ENCODE measurements around the gene AGK. TPM values are rescaled to one million over a fixed set of nuclear protein-coding genes. Genes with fewer than 3 reads are reported as not detected.

The AGK gene
- total RNA-seq, 1 experiment from 2014 or later = 38.2 TPM

GRCh38 chr7:141659501-141659900, 108.3 kb downstream of the AGK start:
- Histone ChIP-seq H3K79me2 (ENCODE audit: low read length) (no peaks in the 10 kb centered on the region), H3K27me3 (ENCODE audit: low read length) (no peaks in the 10 kb centered on the region), H3K9ac (ENCODE audit: low read length) (no peak overlapping the region), H3K4me2 (ENCODE audit: low read length) (no peak overlapping the region), H3K27ac (ENCODE audit: low read length) (no peak overlapping the region), H3K4me1 (ENCODE audit: insufficient read depth, low read length) (peaks cover 19% of the 10 kb centered on the region), H3K4me3 (ENCODE audit: low read length) (no peak overlapping the region), H3F3A (ENCODE audit: low read length, unreplicated experiment) (no peaks in the 10 kb centered on the region), H2AFZ (ENCODE audit: low read length) (no peak overlapping the region), H3K36me3 (ENCODE audit: low read depth, low read length) (peaks cover 11% of the 10 kb centered on the region), H4K20me1 (ENCODE audit: low read length) (no peaks in the 10 kb centered on the region), H3K9me2 (replicated peaks; ENCODE audit: low read length) (no peaks in the 10 kb centered on the region), H3K9me3 (ENCODE audit: low read length) (no peaks in the 10 kb centered on the region)
- CTCF ChIA-PET = no interaction called here
- intact Hi-C loops (cut with micrococcal nuclease) = no loop called here
- TF ChIP-seq CTCF (conservative IDR thresholded peaks at IDR 0.05; ENCODE audit: low read depth, low read length) (no peak), EZH2phosphoT487 (IDR thresholded peaks at IDR 0.05; ENCODE audit: borderline replicate concordance, low read length) (no peak), EZH2 (IDR thresholded peaks at IDR 0.05; ENCODE audit: low read length, unreplicated experiment) (no peak)
- ATAC-seq = no peak
- DNase-seq = no peak
- POLR2A ChIA-PET (ENCODE audit: unreplicated experiment) = no interaction called here
- no TSS peak for BruUV-seq (replicated peaks)

- BruUV-seq (replicated peaks) = no TSS peak
- POLR2A ChIA-PET (ENCODE audit: unreplicated experiment) = no interaction called here
- TF ChIP-seq EZH2 (IDR thresholded peaks at IDR 0.05; ENCODE audit: low read length, unreplicated experiment) (no peak), CTCF (conservative IDR thresholded peaks at IDR 0.05; ENCODE audit: low read depth, low read length) (no peak)
- Histone ChIP-seq H3K27ac (ENCODE audit: low read length) (no peak overlapping the region), H3K36me3 (ENCODE audit: low read depth, low read length) (peaks cover 11% of the 10 kb centered on the region), H3K79me2 (ENCODE audit: low read length) (no peaks in the 10 kb centered on the region), H2AFZ (ENCODE audit: low read length) (no peak overlapping the region), H3K27me3 (ENCODE audit: low read length) (no peaks in the 10 kb centered on the region), H3K9ac (ENCODE audit: low read length) (no peak overlapping the region), H3K9me3 (ENCODE audit: low read length) (no peaks in the 10 kb centered on the region), H3K4me1 (ENCODE audit: insufficient read depth, low read length) (peaks cover 19% of the 10 kb centered on the region), H3K9me2 (replicated peaks; ENCODE audit: low read length) (no peaks in the 10 kb centered on the region), H4K20me1 (ENCODE audit: low read length) (no peaks in the 10 kb centered on the region), H3K4me3 (ENCODE audit: low read length) (no peak overlapping the region), H3F3A (ENCODE audit: low read length, unreplicated experiment) (no peaks in the 10 kb centered on the region), H3K4me2 (ENCODE audit: low read length) (no peak overlapping the region)
- DNase-seq (no peak), ATAC-seq (no peak)
- CTCF ChIA-PET = interaction anchor here (0.5 kb wide), 1 partner anchor 12 kb away, joined by 8 read pairs; no protein-coding TSS in a partner anchor
- intact Hi-C loops (cut with micrococcal nuclease) = no loop called here
Measured at GRCh38 chr7:141660259-141660658, 109.0 kb downstream of the AGK start.

- no peaks in the 10 kb centered on the region for H3K27me3 ChIP-seq (ENCODE audit: low read length)
- POLR2A ChIA-PET (ENCODE audit: unreplicated experiment) = interaction anchor here (0.6 to 0.7 kb wide), 2 partner anchors 15 to 578 kb away, joined by 3 to 7 read pairs; no protein-coding TSS in a partner anchor
- H3F3A ChIP-seq (ENCODE audit: low read length, unreplicated experiment) = no peaks in the 10 kb centered on the region
- H3K4me3 ChIP-seq (ENCODE audit: low read length) = no peak overlapping the region
- peak; percentile 78 for DNase-seq
- intact Hi-C loops (cut with micrococcal nuclease) = no loop called here
- CTCF ChIA-PET = interaction anchor here (0.9 to 1.5 kb wide), 2 partner anchors 9 to 11 kb away, joined by 3 to 7 read pairs; no protein-coding TSS in a partner anchor
- 0 out of 2 replicates have a peak overlapping the region, but pooled peaks have one; percentile 15 for H3K4me2 ChIP-seq (ENCODE audit: low read length)
- H3K79me2 ChIP-seq (ENCODE audit: low read length) = no peaks in the 10 kb centered on the region
- H3K27ac ChIP-seq (ENCODE audit: low read length) = peak overlapping the region; percentile 84
- H4K20me1 ChIP-seq (ENCODE audit: low read length) = no peaks in the 10 kb centered on the region
- H3K36me3 ChIP-seq (ENCODE audit: low read depth, low read length) = peaks cover 8% of the 10 kb centered on the region
- peak overlapping the region; percentile 37 for H3K9ac ChIP-seq (ENCODE audit: low read length)
- peaks cover 19% of the 10 kb centered on the region for H3K4me1 ChIP-seq (ENCODE audit: insufficient read depth, low read length)
- no peaks in the 10 kb centered on the region for H3K9me3 ChIP-seq (ENCODE audit: low read length)
- no peak for TF ChIP-seq EZH2 (IDR thresholded peaks at IDR 0.05; ENCODE audit: low read length, unreplicated experiment)
- no peak for TF ChIP-seq CTCF (conservative IDR thresholded peaks at IDR 0.05; ENCODE audit: low read depth, low read length)
- no peak for TF ChIP-seq EZH2phosphoT487 (IDR thresholded peaks at IDR 0.05; ENCODE audit: borderline replicate concordance, low read length)
- no peaks in the 10 kb centered on the region for H3K9me2 ChIP-seq (replicated peaks; ENCODE audit: low read length)
- no peak overlapping the region for H2AFZ ChIP-seq (ENCODE audit: low read length)
- no TSS peak for BruUV-seq (replicated peaks)
- peak; percentile 88 for ATAC-seq
Measured at GRCh38 chr7:141663081-141663849, 112.1 kb downstream of the AGK start.
